Measurements from ENCODE around the gene NFYC. TPM values are rescaled to one million over a fixed set of nuclear protein-coding genes. Genes with fewer than 3 reads are reported as not detected.
A peak's percentile ranks its signal among the peaks of the same experiment; 100 is the strongest.

Gene NFYC
- 10 to 100 TPM; 43.6 to 59.0 TPM for total RNA-seq
- 55.3 TPM for polyA plus RNA-seq (2013, experiment 1 of 2)
- 47.4 TPM for polyA plus RNA-seq (2013, experiment 2 of 2)
- long read RNA-seq, experiment 1, transcript NFYC-213 (10 exons, 1,950 nt): major isoform, 6 of 20 reads
- long read RNA-seq, experiment 1, partial matches to known transcripts: 2 of 20 reads
- long read RNA-seq, experiment 1, other reads (novel, unspliced or antisense): 12 of 20 reads
- long read RNA-seq, experiment 2, transcript NFYC-213 (10 exons, 1,950 nt): major isoform, 29 of 54 reads
- long read RNA-seq, experiment 2, transcript NFYC-202 (10 exons, 1,202 nt): minor isoform, 9 of 54 reads
- long read RNA-seq, experiment 2, partial matches to known transcripts: 4 of 54 reads
- long read RNA-seq, experiment 2, other reads (novel, unspliced or antisense): 8 of 54 reads
- long read RNA-seq, experiment 3, transcript NFYC-202 (10 exons, 1,202 nt): minor isoform, 8 of 126 reads
- long read RNA-seq, experiment 3, transcript NFYC-213 (10 exons, 1,950 nt): major isoform, 73 of 126 reads
- long read RNA-seq, experiment 3, partial matches to known transcripts: 5 of 126 reads
- long read RNA-seq, experiment 3, other reads (novel, unspliced or antisense): 32 of 126 reads
- long read RNA-seq, experiment 4, transcript NFYC-213 (10 exons, 1,950 nt): major isoform, 11 of 16 reads
- long read RNA-seq, experiment 4, partial matches to known transcripts: 1 of 16 reads
- long read RNA-seq, experiment 4, other reads (novel, unspliced or antisense): 2 of 16 reads

DNA sequence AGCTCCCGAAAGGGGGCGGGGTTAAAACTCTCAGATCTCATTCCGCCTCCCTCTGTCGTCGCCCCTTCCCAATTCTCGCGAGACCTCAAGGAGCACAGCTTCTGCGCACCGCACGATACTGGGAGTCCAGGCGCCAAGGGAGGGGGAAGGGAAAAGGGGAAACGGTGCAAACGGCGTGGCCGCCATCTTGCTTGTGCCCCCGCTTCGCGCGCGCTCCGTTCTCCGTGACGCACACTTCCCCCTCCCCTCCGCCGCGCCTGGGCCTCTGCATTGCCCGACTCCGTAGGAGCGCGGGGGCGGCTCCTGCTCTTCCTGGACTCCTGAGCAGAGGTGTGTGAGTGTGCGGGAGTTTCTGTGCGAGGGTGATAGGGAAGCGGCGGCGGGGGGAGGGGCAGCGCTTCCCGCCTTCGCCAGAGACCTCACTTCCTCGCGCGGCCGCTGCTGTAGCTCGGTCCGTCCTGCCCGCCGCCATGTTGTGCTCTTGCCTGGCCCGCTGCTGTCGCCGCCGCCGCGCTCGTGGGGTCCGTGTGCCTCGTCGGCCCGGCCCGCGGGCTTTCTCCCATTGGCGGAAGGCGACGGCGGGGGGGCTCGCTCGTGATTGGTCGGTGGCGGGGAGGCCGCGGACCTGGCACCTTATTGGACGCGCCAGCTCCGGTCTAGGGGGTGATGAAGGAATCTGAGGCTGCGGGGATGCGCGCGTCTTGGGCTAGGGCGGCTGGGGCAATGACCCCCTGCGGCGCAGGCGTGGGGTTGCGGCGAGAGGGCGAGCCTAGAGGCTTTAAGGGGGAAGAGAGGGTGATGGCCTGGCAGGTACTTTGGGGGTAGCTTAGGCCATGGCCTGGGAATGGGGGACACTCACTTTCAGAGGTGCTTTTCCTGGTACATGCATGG is at the start of gene NFYC:
Gene NFYC, plus strand, starts transcription at position 167 of the 891 bp plus-strand sequence. CDS start 47,140 bp downstream, outside the sequence.
- TF ChIP-seq, protein P1, sequence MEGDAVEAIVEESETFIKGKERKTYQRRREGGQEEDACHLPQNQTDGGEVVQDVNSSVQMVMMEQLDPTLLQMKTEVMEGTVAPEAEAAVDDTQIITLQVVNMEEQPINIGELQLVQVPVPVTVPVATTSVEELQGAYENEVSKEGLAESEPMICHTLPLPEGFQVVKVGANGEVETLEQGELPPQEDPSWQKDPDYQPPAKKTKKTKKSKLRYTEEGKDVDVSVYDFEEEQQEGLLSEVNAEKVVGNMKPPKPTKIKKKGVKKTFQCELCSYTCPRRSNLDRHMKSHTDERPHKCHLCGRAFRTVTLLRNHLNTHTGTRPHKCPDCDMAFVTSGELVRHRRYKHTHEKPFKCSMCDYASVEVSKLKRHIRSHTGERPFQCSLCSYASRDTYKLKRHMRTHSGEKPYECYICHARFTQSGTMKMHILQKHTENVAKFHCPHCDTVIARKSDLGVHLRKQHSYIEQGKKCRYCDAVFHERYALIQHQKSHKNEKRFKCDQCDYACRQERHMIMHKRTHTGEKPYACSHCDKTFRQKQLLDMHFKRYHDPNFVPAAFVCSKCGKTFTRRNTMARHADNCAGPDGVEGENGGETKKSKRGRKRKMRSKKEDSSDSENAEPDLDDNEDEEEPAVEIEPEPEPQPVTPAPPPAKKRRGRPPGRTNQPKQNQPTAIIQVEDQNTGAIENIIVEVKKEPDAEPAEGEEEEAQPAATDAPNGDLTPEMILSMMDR (conservative IDR thresholded peaks at IDR 0.05): no peak
- peak within 1 kb of the TSS; percentile 100 for H3K27ac Mint-ChIP-seq
- H3K27me3 Mint-ChIP-seq (ENCODE audit: insufficient read depth): no peaks in the 10 kb centered on the region
- DNase-seq: peak; percentile 99
- H3K9me3 Mint-ChIP-seq: no peaks in the 10 kb centered on the region
- H3K4me1 ChIP-seq (ENCODE audit: control insufficient read depth, insufficient read depth, low read length): no peaks in the 10 kb centered on the region
- 0% methylated on average over 2 to 84 of the region's 84 CpGs for WGBS, 2 experiments (ENCODE audit: insufficient coverage in 1 of 2, insufficient read length in 1 of 2)
- peak within 1 kb of the TSS; percentile 80 for H3K4me3 Mint-ChIP-seq
- H3K27me3 ChIP-seq (ENCODE audit: control insufficient read depth, insufficient read depth, low read length, poor library complexity, severe bottlenecking): no peaks in the 10 kb centered on the region
- peaks cover 10% of the 10 kb centered on the region for H3K36me3 ChIP-seq (ENCODE audit: control insufficient read depth, insufficient read depth, low read length)
- peak within 1 kb of the TSS; percentile 98 for H3K9ac ChIP-seq (ENCODE audit: extremely low read depth, low read length, poor library complexity, severe bottlenecking)
- peak within 1 kb of the TSS; percentile 100 for H3K27ac ChIP-seq (ENCODE audit: low read depth, low read length)
- H3K4me1 Mint-ChIP-seq: peaks cover 24% of the 10 kb centered on the region
- H3K36me3 Mint-ChIP-seq (ENCODE audit: low read depth): peaks cover 10% of the 10 kb centered on the region
- no peaks in the 10 kb centered on the region for H3K9me3 ChIP-seq (ENCODE audit: control insufficient read depth, low read length)
- H3K4me3 ChIP-seq (ENCODE audit: low read length): peak within 1 kb of the TSS; percentile 97

DNA sequence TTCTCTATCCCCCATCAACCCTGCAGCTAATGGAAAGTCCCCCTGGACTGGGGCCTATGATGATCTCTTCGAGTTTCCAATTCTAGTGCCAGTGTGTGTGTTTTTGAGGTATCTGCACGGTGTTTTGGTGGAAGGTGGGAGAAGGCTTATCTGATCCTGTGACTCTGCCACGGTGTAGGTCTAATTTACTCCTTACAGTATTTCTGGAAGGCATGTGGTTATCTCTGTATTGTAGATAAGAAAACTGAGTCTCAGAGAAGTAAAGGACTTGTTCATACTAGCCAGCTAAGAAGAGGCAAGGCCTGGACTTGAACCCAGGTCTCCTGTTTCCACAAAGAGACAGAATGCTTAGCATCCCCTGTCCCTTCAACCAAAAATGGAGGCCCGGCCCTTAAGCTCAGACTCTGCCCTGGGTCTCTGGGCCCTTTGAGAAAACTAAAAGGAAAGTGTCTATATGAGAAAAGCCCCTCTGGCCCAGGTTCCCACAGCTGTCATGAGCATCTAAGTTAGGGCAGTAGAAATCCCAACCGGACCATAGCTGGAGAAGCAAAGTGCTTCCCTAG is 46.3 kb upstream of the NFYC start:
- H3K4me3 Mint-ChIP-seq: no peak overlapping the region
- TF ChIP-seq, protein P1 (conservative IDR thresholded peaks at IDR 0.05): no peak
- Histone ChIP-seq H3K27ac (ENCODE audit: low read depth, low read length) (no peak overlapping the region), H3K4me3 (ENCODE audit: low read length) (no peak overlapping the region), H3K27me3 (ENCODE audit: control insufficient read depth, insufficient read depth, low read length, poor library complexity, severe bottlenecking) (no peaks in the 10 kb centered on the region), H3K9me3 (ENCODE audit: control insufficient read depth, low read length) (no peaks in the 10 kb centered on the region), H3K4me1 (ENCODE audit: control insufficient read depth, insufficient read depth, low read length) (no peaks in the 10 kb centered on the region), H3K36me3 (ENCODE audit: control insufficient read depth, insufficient read depth, low read length) (no peaks in the 10 kb centered on the region), H3K9ac (ENCODE audit: extremely low read depth, low read length, poor library complexity, severe bottlenecking) (no peak overlapping the region)
- no peaks in the 10 kb centered on the region for H3K36me3 Mint-ChIP-seq (ENCODE audit: low read depth)
- no peak overlapping the region for H3K27ac Mint-ChIP-seq
- no peaks in the 10 kb centered on the region for H3K4me1 Mint-ChIP-seq
- H3K27me3 Mint-ChIP-seq (ENCODE audit: insufficient read depth): no peaks in the 10 kb centered on the region
- DNase-seq: no peak
- WGBS, 2 experiments (ENCODE audit: insufficient coverage in 1 of 2, insufficient read length in 1 of 2): 84 to 88% methylated on average over 4 to 5 of the region's 5 CpGs
- no peaks in the 10 kb centered on the region for H3K9me3 Mint-ChIP-seq

- WGBS, 2 experiments (ENCODE audit: insufficient coverage in 1 of 2, insufficient read length in 1 of 2): 61 to 75% methylated on average over 3 to 5 of the region's 5 CpGs
- Mint-ChIP-seq H3K4me1 (no peaks in the 10 kb centered on the region), H3K36me3 (ENCODE audit: low read depth) (no peaks in the 10 kb centered on the region), H3K27me3 (ENCODE audit: insufficient read depth) (no peaks in the 10 kb centered on the region), H3K4me3 (no peak overlapping the region), H3K27ac (no peak overlapping the region), H3K9me3 (no peaks in the 10 kb centered on the region)
- Histone ChIP-seq H3K4me3 (ENCODE audit: low read length) (no peak overlapping the region), H3K27ac (ENCODE audit: low read depth, low read length) (no peak overlapping the region), H3K9me3 (ENCODE audit: control insufficient read depth, low read length) (no peaks in the 10 kb centered on the region), H3K4me1 (ENCODE audit: control insufficient read depth, insufficient read depth, low read length) (no peaks in the 10 kb centered on the region), H3K27me3 (ENCODE audit: control insufficient read depth, insufficient read depth, low read length, poor library complexity, severe bottlenecking) (no peaks in the 10 kb centered on the region), H3K9ac (ENCODE audit: extremely low read depth, low read length, poor library complexity, severe bottlenecking) (no peak overlapping the region), H3K36me3 (ENCODE audit: control insufficient read depth, insufficient read depth, low read length) (no peaks in the 10 kb centered on the region)
- no peak for DNase-seq
- TF ChIP-seq, protein P1 (conservative IDR thresholded peaks at IDR 0.05): no peak
Measured at GRCh38 chr1:40646315-40646714, 45.2 kb upstream of the NFYC start.
